Left lung (tissue), 10 donors: Measurements from ENCODE around the gene CHI3L1. TPM values are rescaled to one million over a fixed set of nuclear protein-coding genes. Genes with fewer than 3 reads are reported as not detected.
A peak's percentile ranks its signal among the peaks of the same experiment; 100 is the strongest.

Experiments
- ATAC-seq: fragments of 200-7000 bp; cut with Tn5 transposase; one replicate; pipeline ENCODE4 v1.9.1; 2020; ENCODE audit warnings: moderate library complexity
- DNase-seq, 4 donors: peaks; one replicate each; pipeline ENCODE4 v3.0.0-alpha.2; 2013 to 2020
- H3K27ac ChIP-seq, 2 donors: fragments of 200-600 bp; sonication (generic) in 1 of 2; one replicate each; pipeline versions ENCODE4 v1.5.0 to v1.8.0; 2020 to 2021
- H3K27me3 ChIP-seq, 2 donors: fragments of 200-600 bp; sonication (generic) in 1 of 2; one replicate each; pipeline versions ENCODE4 v1.5.0 to v1.8.0; 2020 to 2021
- H3K36me3 ChIP-seq, 2 donors: fragments of 200-600 bp; sonication (generic) in 1 of 2; one replicate each; pipeline versions ENCODE4 v1.5.0 to v1.8.0; 2020 to 2021
- H3K4me1 ChIP-seq, 2 donors: fragments of 200-600 bp; one replicate each; pipeline ENCODE4 v1.8.0; 2021
- H3K4me3 ChIP-seq, 2 donors: fragments of 200-600 bp; sonication (generic) in 1 of 2; one replicate each; pipeline versions ENCODE4 v1.5.0 to v1.8.0; 2020 to 2021; ENCODE audit warnings: mild to moderate bottlenecking in 1 of 2
- H3K9me3 ChIP-seq, 2 donors: fragments of 200-600 bp; sonication (generic) in 1 of 2; one replicate each; pipeline versions ENCODE4 v1.5.0 to v1.8.0; 2020 to 2021
- CTCF ChIP-seq, 2 donors: fragments of 200-600 bp; sonication (generic) in 1 of 2; IDR thresholded peaks; one replicate each; pipeline versions ENCODE4 v1.5.0 to v1.8.0; 2021; ENCODE audit warnings: antibody characterized with exemption in 2 of 2
- intact Hi-C, 2 donors: fragments of 100-400 bp; cut with DNase I; formaldehyde crosslinking; loops; one replicate each; pipeline versions ENCODE4 v1.11.2 to v1.14.2; 2022
- polyA plus RNA-seq, 6 donors: library from polyadenylated mRNA; unstranded; fragments of 120-200 nt; gene quantifications; one replicate each; pipeline ENCODE4 v1.2.1, GENCODE V29; 2013; ENCODE audit not compliant: insufficient read length in 6 of 6
- total RNA-seq, 2 donors: library from RNA; stranded (reverse); fragmentation: NEBNext Ultra II Directional; extraction: Animal tissue kit (Norgen Biotek cat#: 25700); gene quantifications; one replicate each; pipeline ENCODE4 v1.2.1, GENCODE V29; 2021
- donor health status: DM: no; HTN: yes; CAD: no.
- donor health status: DM: no; HTN: no; CAD: no.

CHI3L1 gene
- total and polyA plus RNA-seq, 8 donors, result 0.44 to 74.9 (median 1.3) TPM

GRCh38 chr1:203183828-203184227 is 2.7 kb downstream of the CHI3L1 start:
- no peak for TF ChIP-seq CTCF (IDR thresholded peaks at IDR 0.05)
- no peaks in the 10 kb centered on the region for H3K27me3 ChIP-seq
- peaks cover 12 to 28% of the 10 kb centered on the region in 2 donors for H3K4me1 ChIP-seq
- no peak overlapping the region for H3K27ac ChIP-seq
- intact Hi-C loops, result no loop called here
- ATAC-seq, result no peak
- no peaks in the 10 kb centered on the region for H3K9me3 ChIP-seq
- H3K4me3 ChIP-seq, result no peak overlapping the region
- peaks cover 0 to 24% of the 10 kb centered on the region in 2 donors for H3K36me3 ChIP-seq
- DNase-seq, result no peak

- no peak overlapping the region for H3K4me3 ChIP-seq
- DNase-seq (no peak), ATAC-seq (no peak)
- H3K27me3 ChIP-seq, result no peaks in the 10 kb centered on the region
- H3K9me3 ChIP-seq, result no peaks in the 10 kb centered on the region
- no peak overlapping the region for H3K27ac ChIP-seq
- peaks cover 12 to 27% of the 10 kb centered on the region in 2 donors for H3K4me1 ChIP-seq
- intact Hi-C loops, result no loop called here
- no peak for TF ChIP-seq CTCF (IDR thresholded peaks at IDR 0.05)
- H3K36me3 ChIP-seq, result peaks cover 0 to 24% of the 10 kb centered on the region in 2 donors
Measured at GRCh38 chr1:203182387-203182953, 4.0 kb downstream of the CHI3L1 start.

GRCh38 chr1:203181586-203182386 is 4.7 kb downstream of the CHI3L1 start:
- peak; percentile 5 for ATAC-seq
- TF ChIP-seq CTCF (IDR thresholded peaks at IDR 0.05), result no peak
- Histone ChIP-seq H3K9me3 (no peaks in the 10 kb centered on the region), H3K36me3 (peaks cover 0 to 24% of the 10 kb centered on the region in 2 donors), H3K27me3 (no peaks in the 10 kb centered on the region), H3K4me3 (no peak overlapping the region), H3K27ac (no peak overlapping the region), H3K4me1 (peaks cover 7 to 26% of the 10 kb centered on the region in 2 donors)
- intact Hi-C loops, result no loop called here
- no peak for DNase-seq

- no peak overlapping the region for H3K4me3 ChIP-seq
- peaks cover 5 to 27% of the 10 kb centered on the region in 2 donors for H3K4me1 ChIP-seq
- TF ChIP-seq CTCF (IDR thresholded peaks at IDR 0.05), result no peak
- intact Hi-C loops, result no loop called here
- H3K27me3 ChIP-seq, result no peaks in the 10 kb centered on the region
- no peaks in the 10 kb centered on the region for H3K9me3 ChIP-seq
- DNase-seq (no peak), ATAC-seq (no peak)
- peaks cover 0 to 24% of the 10 kb centered on the region in 2 donors for H3K36me3 ChIP-seq
- H3K27ac ChIP-seq, result no peak overlapping the region
Measured at GRCh38 chr1:203180611-203181330, 5.7 kb downstream of the CHI3L1 start.

- intact Hi-C loops, result no loop called here
- Histone ChIP-seq H3K9me3 (no peaks in the 10 kb centered on the region), H3K27ac (no peak overlapping the region), H3K4me1 (peaks cover 8 to 29% of the 10 kb centered on the region in 2 donors), H3K36me3 (peaks cover 0 to 24% of the 10 kb centered on the region in 2 donors), H3K27me3 (no peaks in the 10 kb centered on the region), H3K4me3 (no peak overlapping the region)
- DNase-seq (no peak), ATAC-seq (no peak)
- TF ChIP-seq CTCF (IDR thresholded peaks at IDR 0.05), result no peak
Measured at GRCh38 chr1:203179667-203180005, 6.9 kb downstream of the CHI3L1 start.
